ENCODE measurements around the gene SELENOV. TPM values are rescaled to one million over a fixed set of nuclear protein-coding genes. Genes with fewer than 3 reads are reported as not detected.

The SELENOV gene
- total RNA-seq, 1 donor, result not detected

GRCh38 chr19:39499932-39500331, 15.0 kb upstream of the SELENOV start:
- TF ChIP-seq CTCF (IDR thresholded peaks at IDR 0.05; ENCODE audit: insufficient read depth, low read depth, low read length), result no peak
- DNase-seq (ENCODE audit: low read depth), result no peak
- no peak overlapping the region for H3K4me3 ChIP-seq (ENCODE audit: low read depth, low read length)

GRCh38 chr19:39500543-39500942, 14.4 kb upstream of the SELENOV start:
- H3K4me3 ChIP-seq (ENCODE audit: low read depth, low read length), result no peak overlapping the region
- TF ChIP-seq CTCF (IDR thresholded peaks at IDR 0.05; ENCODE audit: insufficient read depth, low read depth, low read length), result no peak
- DNase-seq (ENCODE audit: low read depth), result no peak

- no peak for TF ChIP-seq CTCF (IDR thresholded peaks at IDR 0.05; ENCODE audit: insufficient read depth, low read depth, low read length)
- no peak for DNase-seq (ENCODE audit: low read depth)
- no peak overlapping the region for H3K4me3 ChIP-seq (ENCODE audit: low read depth, low read length)
Observed at GRCh38 chr19:39501340-39501739, 13.6 kb upstream of the SELENOV start.

GRCh38 chr19:39502640-39503417, 12.1 kb upstream of the SELENOV start:
- TF ChIP-seq CTCF (IDR thresholded peaks at IDR 0.05; ENCODE audit: insufficient read depth, low read depth, low read length), result peak; percentile 63
- no peak overlapping the region for H3K4me3 ChIP-seq (ENCODE audit: low read depth, low read length)
- DNase-seq (ENCODE audit: low read depth), result peak; percentile 68

- peak overlapping the region; percentile 33 for H3K4me3 ChIP-seq (ENCODE audit: low read depth, low read length)
- no peak for DNase-seq (ENCODE audit: low read depth)
- TF ChIP-seq CTCF (IDR thresholded peaks at IDR 0.05; ENCODE audit: insufficient read depth, low read depth, low read length), result no peak
Observed at GRCh38 chr19:39506598-39506943, 8.4 kb upstream of the SELENOV start.

- peak; percentile 55 for DNase-seq (ENCODE audit: low read depth)
- peak overlapping the region; percentile 58 for H3K4me3 ChIP-seq (ENCODE audit: low read depth, low read length)
- no peak for TF ChIP-seq CTCF (IDR thresholded peaks at IDR 0.05; ENCODE audit: insufficient read depth, low read depth, low read length)
Observed at GRCh38 chr19:39506944-39507714, 7.8 kb upstream of the SELENOV start.

Measured in fibroblast of villous mesenchyme (primary cell).